Kidney epithelial cell (primary cell): ENCODE measurements around the gene MAPK10. TPM values are rescaled to one million over a fixed set of nuclear protein-coding genes. Genes with fewer than 3 reads are reported as not detected.

Experiments
- DNase-seq: peaks from one replicate; pipeline ENCODE4 v3.0.0-alpha.2; 2010; ENCODE audit warnings: low read depth
- H3K27me3 ChIP-seq: 2 replicates; pipeline ENCODE4 v1.6.0; 2011; ENCODE audit warnings: low read length; ENCODE audit not compliant: control insufficient read depth, insufficient read depth
- H3K36me3 ChIP-seq: 2 replicates; pipeline ENCODE4 v1.5.1; 2011; ENCODE audit warnings: low read length; ENCODE audit not compliant: control insufficient read depth, insufficient read depth
- H3K4me3 ChIP-seq: 2 replicates; pipeline ENCODE4 v1.5.1; 2011; ENCODE audit warnings: low read depth, mild to moderate bottlenecking, control low read depth, low read length
- CTCF ChIP-seq: IDR thresholded peaks from 2 replicates; pipeline ENCODE4 v1.5.1; 2011; ENCODE audit warnings: mild to moderate bottlenecking, moderate library complexity, low read length, control low read depth, inconsistent platforms; ENCODE audit not compliant: insufficient read depth, poor library complexity, severe bottlenecking
- total RNA-seq: library from RNA; depleted of rRNA; stranded (reverse); fragments of >200 nt; gene quantifications from 2 replicates; pipeline ENCODE4 v1.2.3, GENCODE V29; 2015

The MAPK10 gene
- total RNA-seq, 1 donor from 2014 or later, result 2.7 TPM

- no peak for DNase-seq
- Histone ChIP-seq H3K36me3 (no peaks in the 10 kb centered on the region), H3K4me3 (no peak overlapping the region), H3K27me3 (no peaks in the 10 kb centered on the region)
- no peak for TF ChIP-seq CTCF
These were observed 68.7 kb downstream of the MAPK10 start for GRCh38 chr4:86291180-86291579.

GRCh38 chr4:86286726-86287125, 73.1 kb downstream of the MAPK10 start:
- TF ChIP-seq CTCF, result no peak
- Histone ChIP-seq H3K36me3 (no peaks in the 10 kb centered on the region), H3K4me3 (no peak overlapping the region), H3K27me3 (no peaks in the 10 kb centered on the region)
- no peak for DNase-seq

- no peak overlapping the region for H3K4me3 ChIP-seq
- no peaks in the 10 kb centered on the region for H3K27me3 ChIP-seq
- H3K36me3 ChIP-seq, result no peaks in the 10 kb centered on the region
- TF ChIP-seq CTCF, result no peak
- DNase-seq, result no peak
These were observed 76.5 kb downstream of the MAPK10 start for GRCh38 chr4:86283371-86283770.

- no peak for DNase-seq
- Histone ChIP-seq H3K27me3 (no peaks in the 10 kb centered on the region), H3K4me3 (no peak overlapping the region), H3K36me3 (no peaks in the 10 kb centered on the region)
- TF ChIP-seq CTCF, result no peak
These were observed 79.6 kb downstream of the MAPK10 start for GRCh38 chr4:86280246-86280645.

GRCh38 chr4:86279293-86279960, 80.4 kb downstream of the MAPK10 start:
- no peak for TF ChIP-seq CTCF

GRCh38 chr4:86278126-86278525, 81.7 kb downstream of the MAPK10 start:
- Histone ChIP-seq H3K4me3 (no peak overlapping the region), H3K27me3 (no peaks in the 10 kb centered on the region), H3K36me3 (no peaks in the 10 kb centered on the region)
- no peak for TF ChIP-seq CTCF
- DNase-seq, result no peak

More at GRCh38 chr4:86279293-86279960, 80.4 kb downstream of the MAPK10 start:
- Histone ChIP-seq H3K36me3 (no peaks in the 10 kb centered on the region), H3K4me3 (no peak overlapping the region), H3K27me3 (no peaks in the 10 kb centered on the region)
- DNase-seq, result no peak
